Measurements from ENCODE around the gene BTBD16. TPM values are rescaled to one million over a fixed set of nuclear protein-coding genes. Genes with fewer than 3 reads are reported as not detected.

The BTBD16 gene
- total RNA-seq, 4 donors from 2014 or later: not detected

DNA sequence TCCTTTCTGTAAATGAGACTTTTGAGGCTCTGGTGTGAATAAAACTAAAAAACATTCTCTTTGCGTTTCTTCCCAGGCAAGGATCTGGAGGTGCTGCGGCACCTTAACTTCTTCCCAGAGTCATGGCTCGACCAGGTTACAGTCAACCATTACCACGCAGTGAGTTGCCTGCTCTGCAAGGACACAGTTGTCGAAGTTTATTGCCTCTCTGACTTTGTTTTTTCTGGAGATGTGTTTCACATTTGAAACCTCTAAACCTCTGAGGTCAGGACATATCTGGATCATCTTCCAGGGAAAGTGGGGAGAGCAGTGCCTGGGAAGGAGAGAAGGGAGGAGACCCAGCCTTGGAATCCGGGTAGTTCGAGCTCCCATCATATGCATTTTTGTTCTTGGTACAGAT is 60.0 kb downstream of the BTBD16 start:
- intact Hi-C loops (cut with DNase I; ENCODE audit: low total_unique reads): no loop called here
- TF ChIP-seq, protein P1, sequence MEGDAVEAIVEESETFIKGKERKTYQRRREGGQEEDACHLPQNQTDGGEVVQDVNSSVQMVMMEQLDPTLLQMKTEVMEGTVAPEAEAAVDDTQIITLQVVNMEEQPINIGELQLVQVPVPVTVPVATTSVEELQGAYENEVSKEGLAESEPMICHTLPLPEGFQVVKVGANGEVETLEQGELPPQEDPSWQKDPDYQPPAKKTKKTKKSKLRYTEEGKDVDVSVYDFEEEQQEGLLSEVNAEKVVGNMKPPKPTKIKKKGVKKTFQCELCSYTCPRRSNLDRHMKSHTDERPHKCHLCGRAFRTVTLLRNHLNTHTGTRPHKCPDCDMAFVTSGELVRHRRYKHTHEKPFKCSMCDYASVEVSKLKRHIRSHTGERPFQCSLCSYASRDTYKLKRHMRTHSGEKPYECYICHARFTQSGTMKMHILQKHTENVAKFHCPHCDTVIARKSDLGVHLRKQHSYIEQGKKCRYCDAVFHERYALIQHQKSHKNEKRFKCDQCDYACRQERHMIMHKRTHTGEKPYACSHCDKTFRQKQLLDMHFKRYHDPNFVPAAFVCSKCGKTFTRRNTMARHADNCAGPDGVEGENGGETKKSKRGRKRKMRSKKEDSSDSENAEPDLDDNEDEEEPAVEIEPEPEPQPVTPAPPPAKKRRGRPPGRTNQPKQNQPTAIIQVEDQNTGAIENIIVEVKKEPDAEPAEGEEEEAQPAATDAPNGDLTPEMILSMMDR (IDR thresholded peaks at IDR 0.05): no peak
- no peak for TF ChIP-seq EP300 (IDR thresholded peaks at IDR 0.05; ENCODE audit: low read depth)
- Histone ChIP-seq H3K27ac (no peak overlapping the region), H3K36me3 (no peaks in the 10 kb centered on the region), H3K4me1 (no peaks in the 10 kb centered on the region), H3K9me3 (no peaks in the 10 kb centered on the region), H3K27me3 (no peaks in the 10 kb centered on the region), H3K4me3 (no peak overlapping the region)
- WGBS, 2 donors (ENCODE audit: low coverage in 1 of 2): 49 to 68% methylated on average over 7 of the region's 7 CpGs
- DNase-seq: no peak
- in situ Hi-C loops (cut with MboI; ENCODE audit: low pct_ligation_motif_present in 1 of 4, low pct_unique_long_range_greater_than_20kb in 1 of 4, low sequenced_read_pairs in 3 of 4): no loop called here

DNA sequence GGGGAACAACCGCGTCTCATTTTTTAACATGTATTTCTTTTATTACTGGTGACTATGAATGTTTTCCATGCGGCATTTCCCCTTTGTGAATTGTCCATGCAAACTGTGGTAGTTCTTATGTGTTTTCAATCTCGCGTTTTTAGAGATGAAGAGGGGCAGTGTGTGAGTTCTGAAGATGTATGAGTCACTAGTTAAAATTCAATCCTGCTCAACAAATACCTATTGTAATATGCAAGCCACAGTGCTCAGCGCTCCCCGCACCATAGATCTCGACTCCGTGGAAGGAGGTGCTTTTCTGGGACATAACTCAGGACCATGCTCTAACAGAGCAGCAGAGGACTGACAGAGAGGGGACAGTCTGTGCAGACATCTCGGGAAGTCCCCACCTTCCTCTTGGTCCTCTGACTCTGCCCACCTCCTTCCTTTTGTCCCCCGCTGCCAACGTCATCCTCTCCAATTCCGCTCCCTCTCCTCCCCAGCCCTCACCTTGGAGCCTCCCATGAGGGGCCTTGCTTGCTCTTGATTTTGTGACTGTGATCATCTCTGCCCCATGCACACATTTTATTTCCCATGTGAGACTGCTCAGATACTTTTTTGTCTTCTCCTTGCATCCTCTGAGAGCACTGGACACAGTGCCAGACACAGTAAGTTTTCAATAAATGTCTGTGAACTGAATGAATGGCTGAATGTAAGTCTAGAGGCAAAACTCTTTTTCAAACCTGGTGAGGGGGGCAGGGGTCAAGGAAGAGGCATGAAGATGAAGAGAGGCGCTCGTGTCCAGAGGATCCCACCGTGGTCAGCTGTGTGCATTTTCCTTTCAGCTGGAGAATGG is 60.7 kb downstream of the BTBD16 start:
- Histone ChIP-seq H3K4me1 (no peaks in the 10 kb centered on the region), H3K9me3 (no peaks in the 10 kb centered on the region), H3K36me3 (no peaks in the 10 kb centered on the region), H3K27ac (peak overlapping the region in 1 of 4 donors; percentile 5), H3K27me3 (no peaks in the 10 kb centered on the region), H3K4me3 (no peak overlapping the region)
- no peak for DNase-seq
- in situ Hi-C loops (cut with MboI; ENCODE audit: low pct_ligation_motif_present in 1 of 4, low pct_unique_long_range_greater_than_20kb in 1 of 4, low sequenced_read_pairs in 3 of 4): no loop called here
- WGBS, 2 donors (ENCODE audit: low coverage in 1 of 2): 56 to 69% methylated on average over 6 to 16 of the region's 16 CpGs
- TF ChIP-seq POLR2A (IDR thresholded peaks at IDR 0.05) (no peak), POLR2AphosphoS5 (IDR thresholded peaks at IDR 0.05) (no peak), EP300 (IDR thresholded peaks at IDR 0.05; ENCODE audit: low read depth) (no peak)
- TF ChIP-seq, protein P1 (IDR thresholded peaks at IDR 0.05): no peak
- intact Hi-C loops (cut with DNase I; ENCODE audit: low total_unique reads): no loop called here

DNA sequence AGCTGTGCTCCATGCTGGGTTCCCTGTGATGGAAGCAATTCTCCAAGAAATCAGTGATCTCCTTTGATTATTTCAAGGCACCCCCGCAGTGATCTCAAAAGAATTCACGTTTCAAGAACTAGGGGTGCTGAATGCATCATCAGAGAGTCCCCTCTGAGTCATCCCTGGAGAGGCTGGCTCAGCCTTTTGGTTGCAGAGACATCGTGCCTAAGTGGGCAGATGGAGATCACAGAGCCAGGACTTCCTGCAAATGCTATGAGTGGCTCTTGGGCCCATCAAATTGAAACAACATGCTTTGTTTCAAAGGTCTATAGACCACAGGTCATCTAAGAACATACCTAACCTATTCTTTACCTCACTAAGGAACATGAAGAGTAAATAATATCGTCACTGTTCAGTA is 61.9 kb downstream of the BTBD16 start:
- 64 to 80% methylated on average over 1 to 4 of the region's 4 CpGs for WGBS, 2 donors (ENCODE audit: low coverage in 1 of 2)
- H3K27me3 ChIP-seq: no peaks in the 10 kb centered on the region
- H3K4me3 ChIP-seq: no peak overlapping the region
- peaks cover 0 to 1% (median under 1%) of the 10 kb centered on the region in 4 donors for H3K4me1 ChIP-seq
- no peak for DNase-seq
- in situ Hi-C loops (cut with MboI; ENCODE audit: low pct_ligation_motif_present in 1 of 4, low pct_unique_long_range_greater_than_20kb in 1 of 4, low sequenced_read_pairs in 3 of 4) (no loop called here), intact Hi-C loops (cut with DNase I; ENCODE audit: low total_unique reads) (no loop called here)
- TF ChIP-seq EP300 (IDR thresholded peaks at IDR 0.05; ENCODE audit: low read depth): no peak
- TF ChIP-seq POLR2A (IDR thresholded peaks at IDR 0.05): no peak
- TF ChIP-seq, protein P1 (IDR thresholded peaks at IDR 0.05): no peak
- no peak for TF ChIP-seq POLR2AphosphoS5 (IDR thresholded peaks at IDR 0.05)
- H3K27ac ChIP-seq: no peak overlapping the region
- no peaks in the 10 kb centered on the region for H3K36me3 ChIP-seq
- H3K9me3 ChIP-seq: no peaks in the 10 kb centered on the region

DNA sequence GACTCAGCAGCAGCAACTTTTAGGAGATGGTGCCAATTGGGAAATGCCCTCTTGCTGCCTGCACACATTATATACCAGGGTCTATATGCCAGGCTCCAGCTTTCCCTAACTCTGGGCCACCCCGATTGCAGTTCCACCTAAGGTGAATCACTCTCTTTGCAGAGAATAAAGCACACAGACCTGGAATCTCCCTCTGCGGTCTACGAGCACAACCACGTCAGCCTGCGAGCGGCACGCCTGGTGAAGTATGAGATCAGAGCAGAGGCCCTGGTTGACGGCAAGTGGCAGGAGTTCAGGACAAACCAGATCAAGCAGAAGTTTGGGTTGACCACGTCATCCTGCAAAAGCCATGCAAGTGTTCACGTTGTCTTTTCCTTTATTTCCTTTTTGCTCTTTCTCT is 65.2 kb downstream of the BTBD16 start:
- Histone ChIP-seq H3K36me3 (no peaks in the 10 kb centered on the region), H3K4me1 (peaks cover 0 to 17% (median 14%) of the 10 kb centered on the region in 4 donors), H3K4me3 (no peak overlapping the region), H3K27ac (no peak overlapping the region), H3K9me3 (no peaks in the 10 kb centered on the region), H3K27me3 (no peaks in the 10 kb centered on the region)
- in situ Hi-C loops (cut with MboI; ENCODE audit: low pct_ligation_motif_present in 1 of 4, low pct_unique_long_range_greater_than_20kb in 1 of 4, low sequenced_read_pairs in 3 of 4): no loop called here
- TF ChIP-seq EP300 (IDR thresholded peaks at IDR 0.05; ENCODE audit: low read depth) (no peak), POLR2A (IDR thresholded peaks at IDR 0.05) (no peak), POLR2AphosphoS5 (IDR thresholded peaks at IDR 0.05) (no peak)
- TF ChIP-seq, protein P1 (IDR thresholded peaks at IDR 0.05): no peak
- DNase-seq: no peak
- 91 to 92% methylated on average over 9 to 10 of the region's 10 CpGs for WGBS, 2 donors (ENCODE audit: low coverage in 1 of 2)
- intact Hi-C loops (cut with DNase I; ENCODE audit: low total_unique reads): no loop called here

All from transverse colon (tissue), 4 donors.